Fibroblast of skin of right quadriceps (primary cell): Measurements from ENCODE around the gene ENTPD7.

Experiments
- DNase-seq: peaks from one replicate; pipeline ENCODE4 v3.0.0-alpha.2; 2013

The ENTPD7 gene

GRCh38 chr10:99748823-99749451 lies 89.6 kb downstream of the ENTPD7 start:
- DNase-seq, result no peak

- DNase-seq, result no peak
Measured at GRCh38 chr10:99750641-99751040, 91.3 kb downstream of the ENTPD7 start.

GRCh38 chr10:99754670-99755069 lies 95.4 kb downstream of the ENTPD7 start:
- no peak for DNase-seq
